Dendritic cell treated with granulocyte-macrophage colony-stimulating factor and Interleukin-4, amounts not matched to agents 40 ng/mL and 50 ng/mL, for 4 days (primary cell): ENCODE results near the gene FAM187B.

Experiments used
- H3K27ac Mint-ChIP-seq: one replicate; pipeline ENCODE4 v1.8.0; 2022; ENCODE audit warnings: mild to moderate bottlenecking, mixed read lengths
- H3K27me3 Mint-ChIP-seq: one replicate; pipeline ENCODE4 v1.8.0; 2022; ENCODE audit warnings: mild to moderate bottlenecking, mixed read lengths
- H3K36me3 Mint-ChIP-seq: one replicate; pipeline ENCODE4 v1.8.0; 2022; ENCODE audit warnings: low read depth, mixed read lengths
- H3K4me1 Mint-ChIP-seq: one replicate; pipeline ENCODE4 v1.8.0; 2022; ENCODE audit warnings: low read depth, mixed read lengths
- H3K4me3 Mint-ChIP-seq: one replicate; pipeline ENCODE4 v1.8.0; 2022; ENCODE audit warnings: mild to moderate bottlenecking, moderate library complexity, mixed read lengths
- H3K9me3 Mint-ChIP-seq: one replicate; pipeline ENCODE4 v1.8.0; 2022; ENCODE audit warnings: mixed read lengths
- intact Hi-C: fragments of 100-400 bp; cut with micrococcal nuclease; formaldehyde crosslinking; loops from one replicate; pipeline ENCODE4 v1.15.0; 2022

The FAM187B gene

DNA sequence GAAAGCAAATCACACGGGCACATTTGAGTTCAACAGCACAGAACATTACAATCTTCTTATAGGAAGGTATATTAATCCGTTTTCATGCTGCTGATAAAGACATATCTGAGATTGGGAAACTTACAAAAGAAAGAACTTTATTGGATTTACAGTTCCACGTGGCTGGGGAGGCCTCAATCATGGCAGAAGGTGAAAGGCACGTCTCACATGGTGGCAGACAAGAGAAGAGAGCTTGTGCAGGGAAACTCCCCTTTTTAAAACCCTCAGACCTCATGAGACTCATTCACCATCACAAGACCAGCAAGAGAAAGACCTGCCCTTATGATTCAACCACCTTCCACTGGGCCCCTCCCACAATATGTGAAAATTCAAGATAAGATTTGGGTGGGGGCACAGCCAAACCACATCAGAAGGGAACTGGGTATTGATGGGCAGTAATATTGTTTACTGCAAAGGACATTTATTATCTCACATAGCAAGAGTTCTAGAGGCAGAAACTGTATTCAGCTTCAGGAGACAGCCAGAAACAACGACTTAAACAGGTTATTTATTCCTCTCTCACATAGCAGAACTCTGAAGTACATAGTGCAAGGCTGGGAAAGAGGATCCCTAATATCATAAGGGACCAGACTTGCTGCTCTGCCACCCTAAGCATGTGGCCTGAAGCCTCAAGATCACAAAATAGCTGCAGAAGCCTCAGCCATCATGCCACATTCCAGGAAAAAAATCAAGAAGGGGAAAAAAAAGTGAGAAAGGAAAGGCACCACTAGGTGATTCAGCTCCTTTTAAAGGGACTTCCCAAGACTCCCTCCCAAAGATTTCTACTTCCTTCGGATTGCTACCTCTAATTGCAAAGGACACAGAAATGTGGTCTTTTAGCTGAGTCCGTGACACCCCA is 50.9 kb downstream of the FAM187B start:
- intact Hi-C loops = no loop called here
- Mint-ChIP-seq H3K36me3 (no peaks in the 10 kb centered on the region), H3K9me3 (no peaks in the 10 kb centered on the region), H3K4me1 (peaks cover 17% of the 10 kb centered on the region), H3K4me3 (no peak overlapping the region), H3K27me3 (peaks cover 11% of the 10 kb centered on the region), H3K27ac (no peak overlapping the region)

DNA sequence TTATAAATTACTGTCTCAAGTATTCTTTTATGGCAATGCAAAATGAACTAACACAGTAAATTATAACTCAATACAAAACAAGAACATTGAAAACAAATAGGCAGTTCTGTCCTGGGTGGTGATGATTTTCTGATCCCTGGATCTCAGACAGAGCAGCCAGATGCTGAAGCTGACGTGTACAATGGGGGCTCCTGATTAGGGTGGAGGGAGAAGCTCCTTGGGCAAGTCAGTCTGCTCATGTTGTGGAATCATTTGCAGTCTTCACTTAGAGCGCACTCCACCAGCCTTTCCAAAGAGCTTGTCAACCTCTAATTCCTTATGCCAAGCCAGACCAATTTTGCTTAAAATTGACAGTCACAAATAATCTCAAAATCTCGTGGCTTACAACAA is 52.4 kb downstream of the FAM187B start:
- Mint-ChIP-seq H3K9me3 (no peaks in the 10 kb centered on the region), H3K27me3 (peaks cover 11% of the 10 kb centered on the region), H3K27ac (no peak overlapping the region), H3K36me3 (no peaks in the 10 kb centered on the region), H3K4me1 (peaks cover 17% of the 10 kb centered on the region), H3K4me3 (no peak overlapping the region)
- intact Hi-C loops = no loop called here
